ENCODE results near the gene DPH2.
A peak's percentile ranks its signal among the peaks of the same experiment; 100 is the strongest.

Gene DPH2

GRCh38 chr1:43979528-43980254 lies 9.9 kb downstream of the DPH2 start:
- Histone ChIP-seq H3K9me3 (ENCODE audit: insufficient read depth, low read length) (no peaks in the 10 kb centered on the region), H3K27me3 (ENCODE audit: low read depth, low read length) (no peaks in the 10 kb centered on the region), H3K4me1 (ENCODE audit: low read length) (peaks cover 25% of the 10 kb centered on the region), H2AFZ (ENCODE audit: low read depth, low read length) (no peak overlapping the region), H4K20me1 (ENCODE audit: insufficient read depth, low read length) (peaks cover 4% of the 10 kb centered on the region; the same call in 1 of the 2 replicates), H3K27ac (ENCODE audit: low read length) (peak overlapping the region; percentile 30), H3K4me3 (ENCODE audit: low read length) (peak overlapping the region; percentile 96), H3K4me2 (ENCODE audit: low read length) (peak overlapping the region; percentile 80), H3K36me3 (replicated peaks; ENCODE audit: low read depth, low read length) (peaks cover 20% of the 10 kb centered on the region), H3K79me2 (ENCODE audit: low read length) (peaks cover 79% of the 10 kb centered on the region), H3K9ac (ENCODE audit: low read length) (peak overlapping the region; percentile 84)
- no peak for TF ChIP-seq CTCF (IDR thresholded peaks at IDR 0.05; ENCODE audit: low read depth, low read length)
- TF ChIP-seq EZH2phosphoT487 (IDR thresholded peaks at IDR 0.05; ENCODE audit: low read depth), result no peak

GRCh38 chr1:43980255-43981134 lies 10.7 kb downstream of the DPH2 start:
- Histone ChIP-seq H3K4me3 (ENCODE audit: low read length) (peak overlapping the region; percentile 96), H3K79me2 (ENCODE audit: low read length) (peaks cover 71% of the 10 kb centered on the region), H3K27ac (ENCODE audit: low read length) (peak overlapping the region; percentile 30; the same call in 1 of the 2 replicates), H3K27me3 (ENCODE audit: low read depth, low read length) (no peaks in the 10 kb centered on the region), H3K36me3 (replicated peaks; ENCODE audit: low read depth, low read length) (peaks cover 20% of the 10 kb centered on the region), H3K9me3 (ENCODE audit: insufficient read depth, low read length) (no peaks in the 10 kb centered on the region), H4K20me1 (ENCODE audit: insufficient read depth, low read length) (peaks cover 4% of the 10 kb centered on the region; the same call in 1 of the 2 replicates), H3K9ac (ENCODE audit: low read length) (peak overlapping the region; percentile 84), H2AFZ (ENCODE audit: low read depth, low read length) (no peak overlapping the region), H3K4me1 (ENCODE audit: low read length) (peaks cover 25% of the 10 kb centered on the region), H3K4me2 (ENCODE audit: low read length) (peak overlapping the region; percentile 80)
- TF ChIP-seq CTCF (IDR thresholded peaks at IDR 0.05; ENCODE audit: low read depth, low read length), result no peak
- no peak for TF ChIP-seq EZH2phosphoT487 (IDR thresholded peaks at IDR 0.05; ENCODE audit: low read depth)

GRCh38 chr1:43981135-43981491 lies 11.3 kb downstream of the DPH2 start:
- H3K36me3 ChIP-seq (replicated peaks; ENCODE audit: low read depth, low read length), result peaks cover 16% of the 10 kb centered on the region
- H3K4me3 ChIP-seq (ENCODE audit: low read length), result no peak overlapping the region
- H3K4me2 ChIP-seq (ENCODE audit: low read length), result no peak overlapping the region

More at GRCh38 chr1:43981135-43981491, 11.3 kb downstream of the DPH2 start:
- H3K27ac ChIP-seq (ENCODE audit: low read length), result no peak overlapping the region
- H3K9me3 ChIP-seq (ENCODE audit: insufficient read depth, low read length), result no peaks in the 10 kb centered on the region
- peaks cover 20% of the 10 kb centered on the region for H3K4me1 ChIP-seq (ENCODE audit: low read length)
- H4K20me1 ChIP-seq (ENCODE audit: insufficient read depth, low read length), result peaks cover 1% of the 10 kb centered on the region; the same call in 1 of the 2 replicates
- H2AFZ ChIP-seq (ENCODE audit: low read depth, low read length), result no peak overlapping the region
- no peak for TF ChIP-seq EZH2phosphoT487 (IDR thresholded peaks at IDR 0.05; ENCODE audit: low read depth)
- TF ChIP-seq CTCF (IDR thresholded peaks at IDR 0.05; ENCODE audit: low read depth, low read length), result no peak
- no peaks in the 10 kb centered on the region for H3K27me3 ChIP-seq (ENCODE audit: low read depth, low read length)
- no peak overlapping the region for H3K9ac ChIP-seq (ENCODE audit: low read length)
- peaks cover 65% of the 10 kb centered on the region for H3K79me2 ChIP-seq (ENCODE audit: low read length)
